H1 (cell line): ENCODE measurements around the gene TNN.

Experiments
- ATF2 ChIP-seq: IDR thresholded peaks from 2 replicates; pipeline ENCODE4 v1.6.1; 2012; ENCODE audit warnings: low read length, inconsistent platforms
- ATF3 ChIP-seq: IDR thresholded peaks from 2 replicates; pipeline ENCODE4 v1.6.1; 2011; ENCODE audit warnings: low read depth, mild to moderate bottlenecking, low read length; ENCODE audit not compliant: insufficient read depth
- CBX5 ChIP-seq: fragments of 300-800, 300-1000 bp; sonication (generic); IDR thresholded peaks from 2 replicates; pipeline ENCODE4 v1.7.1; 2016; ENCODE audit warnings: antibody characterized with exemption, low read length, low read depth
- CTCF ChIP-seq, 3 experiments: IDR thresholded peaks; 1 replicate in 2 of 3; 2 replicates in 1 of 3; pipeline versions ENCODE4 v1.5.1 to v1.6.1; 2011; ENCODE audit warnings: low read length in 3 of 3, mild to moderate bottlenecking in 3 of 3, inconsistent platforms in 2 of 3, low read depth in 1 of 3, moderate library complexity in 1 of 3; ENCODE audit not compliant: insufficient read depth in 1 of 3; ENCODE audit errors: control extremely low read depth in 1 of 3
- EZH2 ChIP-seq: fragments of 200-600 bp; sonication (generic); IDR thresholded peaks from 2 replicates; pipeline ENCODE4 v1.7.1; 2012; ENCODE audit warnings: low read depth, mild to moderate bottlenecking, moderate library complexity, low read length, inconsistent platforms; ENCODE audit not compliant: severe bottlenecking
- FOSL1 ChIP-seq: IDR thresholded peaks from 2 replicates; pipeline ENCODE4 v1.6.1; 2011; ENCODE audit warnings: mild to moderate bottlenecking, low read depth, low read length, moderate library complexity; ENCODE audit not compliant: insufficient read depth
- MAX ChIP-seq: IDR thresholded peaks from 2 replicates; pipeline ENCODE4 v1.6.1; 2012; ENCODE audit warnings: inconsistent platforms
- POLR2A ChIP-seq, 2 experiments: IDR thresholded peaks; 1 replicate in 1 of 2; 2 replicates in 1 of 2; pipeline ENCODE4 v1.6.1; 2011; ENCODE audit warnings: low read depth in 2 of 2, low read length in 2 of 2, mild to moderate bottlenecking in 2 of 2; ENCODE audit errors: control extremely low read depth in 1 of 2
- SUZ12 ChIP-seq: fragments of 200-600 bp; sonication (generic); IDR thresholded peaks from 2 replicates; pipeline ENCODE4 v1.6.1; 2012; ENCODE audit warnings: mild to moderate bottlenecking, inconsistent platforms, low read length, moderate library complexity, mixed read lengths

GRCh38 chr1:175062858-175063257, 4.8 kb upstream of the TNN start:
- TF ChIP-seq FOSL1 (no peak), CTCF (IDR thresholded peaks at IDR 0.05; ENCODE audit: control extremely low read depth in 1 of 3, insufficient read depth in 1 of 3, low read depth in 1 of 3, low read length in 3 of 3) (no peak), ATF2 (no peak), MAX (no peak), EZH2 (no peak), SUZ12 (no peak), POLR2A (IDR thresholded peaks at IDR 0.05; ENCODE audit: control extremely low read depth in 1 of 2, low read depth in 2 of 2, low read length in 2 of 2) (no peak), ATF3 (no peak), CBX5 (no peak)
